Progenitor cell of endocrine pancreas (in vitro differentiated cells): Measurements from ENCODE around the gene SDHAF2. TPM values are rescaled to one million over a fixed set of nuclear protein-coding genes. Genes with fewer than 3 reads are reported as not detected.

ENCODE experiments used
- DNase-seq: peaks from one replicate; pipeline ENCODE4 v3.0.0; 2021; ENCODE audit warnings: low spot score; ENCODE audit not compliant: unreplicated experiment
- H3K27ac Mint-ChIP-seq: 2 replicates; pipeline ENCODE4 v1.8.0; 2021; ENCODE audit warnings: mild to moderate bottlenecking, moderate library complexity, mixed read lengths
- H3K27me3 Mint-ChIP-seq: 2 replicates; pipeline ENCODE4 v1.8.0; 2021; ENCODE audit warnings: mixed read lengths
- H3K36me3 Mint-ChIP-seq: 2 replicates; pipeline ENCODE4 v1.8.0; 2022; ENCODE audit warnings: mixed read lengths; ENCODE audit not compliant: insufficient read depth
- H3K4me1 Mint-ChIP-seq: 2 replicates; pipeline ENCODE4 v1.8.0; 2021; ENCODE audit warnings: low read depth, mixed read lengths
- H3K4me3 Mint-ChIP-seq: 2 replicates; pipeline ENCODE4 v1.8.0; 2021; ENCODE audit warnings: low read depth, mild to moderate bottlenecking, moderate library complexity, mixed read lengths
- H3K9me3 Mint-ChIP-seq: 2 replicates; pipeline ENCODE4 v1.8.0; 2021; ENCODE audit warnings: low read depth, mixed read lengths
- CTCF ChIP-seq: fragments of 200-600 bp; sonication (generic); IDR thresholded peaks from one replicate; pipeline ENCODE4 v1.5.0; 2021; ENCODE audit warnings: antibody characterized with exemption, mild to moderate bottlenecking; ENCODE audit not compliant: unreplicated experiment
- total RNA-seq: library from RNA; stranded (reverse); gene quantifications from 2 replicates; pipeline ENCODE4 v1.2.1, GENCODE V29; 2021

The SDHAF2 gene
- total RNA-seq, 1 donor from 2014 or later: 42.2 TPM

GRCh38 chr11:61414547-61414946 is 15.4 kb upstream of the SDHAF2 start:
- H3K4me3 Mint-ChIP-seq: no peak overlapping the region
- H3K4me1 Mint-ChIP-seq: no peaks in the 10 kb centered on the region
- H3K27ac Mint-ChIP-seq: no peak overlapping the region
- DNase-seq: no peak
- H3K36me3 Mint-ChIP-seq: peaks cover 33% of the 10 kb centered on the region
- no peaks in the 10 kb centered on the region for H3K9me3 Mint-ChIP-seq
- no peak for TF ChIP-seq CTCF
- H3K27me3 Mint-ChIP-seq: no peaks in the 10 kb centered on the region

- no peak for TF ChIP-seq CTCF
- DNase-seq: no peak
- Mint-ChIP-seq H3K9me3 (no peaks in the 10 kb centered on the region), H3K27ac (no peak overlapping the region), H3K27me3 (no peaks in the 10 kb centered on the region), H3K4me1 (no peaks in the 10 kb centered on the region), H3K36me3 (peaks cover 37% of the 10 kb centered on the region), H3K4me3 (no peak overlapping the region)
Observed at GRCh38 chr11:61415381-61415780, 14.5 kb upstream of the SDHAF2 start.

- Mint-ChIP-seq H3K4me3 (no peak overlapping the region), H3K27me3 (no peaks in the 10 kb centered on the region), H3K9me3 (no peaks in the 10 kb centered on the region), H3K4me1 (no peaks in the 10 kb centered on the region), H3K27ac (no peak overlapping the region), H3K36me3 (peaks cover 36% of the 10 kb centered on the region)
- no peak for DNase-seq
- TF ChIP-seq CTCF: no peak
Observed at GRCh38 chr11:61416941-61417340, 13.0 kb upstream of the SDHAF2 start.

- no peak overlapping the region for H3K4me3 Mint-ChIP-seq
- H3K27ac Mint-ChIP-seq: peak overlapping the region; percentile 57
- no peak for TF ChIP-seq CTCF
- H3K36me3 Mint-ChIP-seq: peaks cover 37% of the 10 kb centered on the region
- no peaks in the 10 kb centered on the region for H3K4me1 Mint-ChIP-seq
- DNase-seq: no peak
- no peaks in the 10 kb centered on the region for H3K27me3 Mint-ChIP-seq
- no peaks in the 10 kb centered on the region for H3K9me3 Mint-ChIP-seq
Observed at GRCh38 chr11:61417670-61418069, 12.3 kb upstream of the SDHAF2 start.

- DNase-seq: no peak
- H3K36me3 Mint-ChIP-seq: peaks cover 37% of the 10 kb centered on the region
- no peak for TF ChIP-seq CTCF
- H3K27ac Mint-ChIP-seq: peak overlapping the region; percentile 57
- H3K9me3 Mint-ChIP-seq: no peaks in the 10 kb centered on the region
- H3K4me3 Mint-ChIP-seq: no peak overlapping the region
- H3K4me1 Mint-ChIP-seq: no peaks in the 10 kb centered on the region
- H3K27me3 Mint-ChIP-seq: no peaks in the 10 kb centered on the region
Observed at GRCh38 chr11:61418136-61418535, 11.8 kb upstream of the SDHAF2 start.
